Islet precursor cell (in vitro differentiated cells): ENCODE results near the gene MSL1.

Experiments used
- DNase-seq: peaks from one replicate; pipeline ENCODE4 v3.0.0-alpha.2; 2018

Gene MSL1, protein sequence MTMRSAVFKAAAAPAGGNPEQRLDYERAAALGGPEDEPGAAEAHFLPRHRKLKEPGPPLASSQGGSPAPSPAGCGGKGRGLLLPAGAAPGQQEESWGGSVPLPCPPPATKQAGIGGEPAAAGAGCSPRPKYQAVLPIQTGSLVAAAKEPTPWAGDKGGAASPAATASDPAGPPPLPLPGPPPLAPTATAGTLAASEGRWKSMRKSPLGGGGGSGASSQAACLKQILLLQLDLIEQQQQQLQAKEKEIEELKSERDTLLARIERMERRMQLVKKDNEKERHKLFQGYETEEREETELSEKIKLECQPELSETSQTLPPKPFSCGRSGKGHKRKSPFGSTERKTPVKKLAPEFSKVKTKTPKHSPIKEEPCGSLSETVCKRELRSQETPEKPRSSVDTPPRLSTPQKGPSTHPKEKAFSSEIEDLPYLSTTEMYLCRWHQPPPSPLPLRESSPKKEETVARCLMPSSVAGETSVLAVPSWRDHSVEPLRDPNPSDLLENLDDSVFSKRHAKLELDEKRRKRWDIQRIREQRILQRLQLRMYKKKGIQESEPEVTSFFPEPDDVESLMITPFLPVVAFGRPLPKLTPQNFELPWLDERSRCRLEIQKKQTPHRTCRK

DNA sequence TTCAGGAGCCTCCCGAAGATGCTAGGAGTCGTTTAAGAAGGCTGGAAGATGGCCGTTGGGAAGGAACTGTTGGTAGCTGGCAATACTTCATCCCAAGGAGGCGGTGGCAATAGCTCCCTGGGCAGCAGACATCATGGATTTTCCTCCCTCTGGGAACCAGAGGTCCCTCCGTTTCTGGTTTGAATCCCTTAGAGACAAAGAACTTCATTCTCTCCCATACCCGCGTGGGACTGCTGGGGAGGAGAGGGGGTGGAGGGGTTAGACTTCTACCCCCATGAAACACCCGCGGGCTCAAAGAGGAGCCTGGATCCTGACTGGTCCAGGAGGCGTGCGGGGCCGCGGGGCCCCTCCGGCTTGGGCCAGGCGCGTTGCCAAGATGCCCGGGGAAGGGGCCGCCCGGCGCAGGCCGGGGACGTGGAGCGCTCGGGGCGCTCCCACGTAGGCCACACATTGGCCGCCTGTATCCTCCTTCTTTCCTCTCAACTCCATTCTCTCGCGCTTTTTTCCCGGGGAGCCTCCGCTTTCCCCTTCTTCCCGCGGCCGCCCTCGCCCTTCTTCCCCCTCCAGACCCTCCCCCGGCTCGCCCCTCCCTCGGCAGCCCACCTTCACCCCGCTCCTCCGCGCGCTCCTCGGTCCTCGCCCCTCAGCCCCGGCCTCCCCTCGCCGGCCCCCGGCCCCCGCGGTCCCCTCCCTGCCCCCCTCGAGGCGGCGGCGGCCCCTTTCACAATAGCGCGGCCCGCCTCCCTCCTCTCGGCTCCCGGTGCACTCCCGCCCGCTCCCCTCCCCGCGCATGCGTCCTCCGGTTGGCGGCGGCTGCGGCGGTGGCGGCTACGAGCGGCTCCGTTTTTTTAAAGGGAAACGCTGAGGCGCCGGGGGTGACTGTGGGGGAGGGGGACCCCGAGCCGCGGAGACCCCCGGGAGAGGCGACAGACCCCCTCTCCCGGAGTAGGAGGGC is at the start of gene MSL1:
TSS of gene MSL1 (plus strand) at position 791 of the 955 bp plus-strand sequence. CDS start 642 bp downstream, outside the sequence.
- DNase-seq, result peak; percentile 91

DNA sequence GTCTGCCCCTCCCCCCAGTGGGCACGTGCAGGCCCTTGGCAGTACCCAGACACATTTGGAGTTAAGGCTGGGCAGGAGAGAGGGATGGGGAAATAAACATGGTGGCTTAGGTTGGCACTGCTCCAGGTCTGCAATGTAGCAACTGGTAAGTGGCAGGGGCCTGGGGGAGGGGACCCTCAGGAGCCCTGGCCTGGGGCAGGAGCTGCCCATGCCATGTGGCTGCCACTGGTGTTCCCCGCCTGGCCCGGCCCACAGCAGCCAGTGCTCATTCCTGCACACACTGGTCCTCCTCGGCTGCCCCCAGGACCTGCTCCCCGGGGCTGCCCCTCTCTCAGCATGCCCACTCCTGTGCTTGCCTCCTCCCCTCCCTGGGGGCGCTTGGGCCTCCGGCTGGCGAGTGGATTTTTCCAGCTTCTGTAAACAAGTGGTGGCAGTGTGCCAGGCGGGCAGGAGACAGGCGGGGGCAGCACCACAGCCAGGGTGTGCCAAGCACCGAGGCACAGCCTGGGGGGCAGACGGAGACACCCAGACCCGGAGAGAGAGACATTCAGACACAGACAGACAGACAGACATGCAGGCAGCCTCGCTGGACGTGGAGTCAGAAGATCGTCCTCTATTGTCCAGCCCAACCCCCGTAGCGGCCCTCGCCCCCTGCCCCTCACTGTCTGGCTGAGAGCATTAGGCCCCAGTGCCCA is 49.6 kb upstream of the MSL1 start:
- DNase-seq, result no peak

DNA sequence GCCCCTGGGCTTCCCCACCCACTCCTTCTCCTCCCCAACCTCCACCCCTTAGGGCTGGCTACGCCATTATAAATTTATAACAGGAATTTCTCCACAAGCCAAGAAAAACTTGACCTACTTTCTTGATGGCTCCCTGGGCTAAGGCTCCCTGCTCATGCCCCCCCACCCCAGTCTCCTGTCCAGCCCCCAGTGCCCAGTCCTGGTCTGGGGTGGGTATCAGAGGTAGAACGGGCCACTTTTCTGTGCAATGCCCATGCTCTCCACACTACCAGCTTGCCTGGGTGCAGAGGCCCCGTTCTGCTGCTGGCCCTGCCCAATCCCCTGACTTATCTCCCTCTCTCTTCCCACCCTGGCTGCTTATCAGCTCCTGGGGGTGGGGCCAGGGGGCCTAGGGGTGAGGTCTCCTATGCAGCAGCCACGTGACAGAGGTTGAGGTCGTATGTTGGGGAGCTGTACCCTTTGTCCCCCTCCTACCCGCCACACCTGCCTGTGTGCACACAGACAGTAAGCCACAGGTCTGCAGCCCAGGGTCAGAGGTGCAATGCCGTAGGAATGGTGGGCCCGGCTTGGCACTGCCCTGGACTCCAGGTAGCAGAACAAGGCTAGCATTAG is 48.9 kb upstream of the MSL1 start:
- DNase-seq, result no peak

DNA sequence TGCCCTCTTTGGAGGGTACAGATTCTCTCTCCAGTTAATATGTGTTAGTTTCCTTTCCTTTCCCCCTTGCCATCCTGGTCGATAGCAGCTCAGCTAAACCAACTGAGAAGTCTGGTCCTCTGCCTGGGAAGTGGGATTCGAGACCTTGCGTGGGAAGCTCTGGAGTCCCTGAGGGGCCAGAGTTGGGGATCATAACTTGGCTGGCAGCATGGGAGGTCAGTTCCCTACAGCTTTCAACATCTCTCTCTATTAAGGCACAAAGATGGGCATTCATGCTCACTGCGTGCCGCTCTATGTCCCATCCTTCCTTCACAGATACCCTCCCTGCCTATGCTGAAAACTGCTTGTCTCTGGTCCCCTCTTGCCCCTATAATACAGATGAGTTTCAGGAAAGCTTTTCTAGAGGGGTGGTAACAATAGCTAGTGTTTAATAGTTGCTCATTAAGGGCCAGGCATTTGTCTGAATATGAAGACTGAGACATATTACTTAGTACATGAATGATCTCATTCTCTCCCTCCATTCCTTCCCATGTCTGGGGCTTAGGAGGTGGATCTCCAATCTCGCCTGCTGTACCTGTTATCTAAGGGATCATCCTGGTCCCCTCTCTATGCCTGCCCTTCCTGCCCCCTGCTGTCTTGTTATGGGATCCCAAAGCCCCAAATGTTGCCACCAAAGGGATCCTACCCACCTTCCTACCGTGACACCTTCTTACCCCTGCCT is 48.2 kb upstream of the MSL1 start:
- DNase-seq, result no peak

DNA sequence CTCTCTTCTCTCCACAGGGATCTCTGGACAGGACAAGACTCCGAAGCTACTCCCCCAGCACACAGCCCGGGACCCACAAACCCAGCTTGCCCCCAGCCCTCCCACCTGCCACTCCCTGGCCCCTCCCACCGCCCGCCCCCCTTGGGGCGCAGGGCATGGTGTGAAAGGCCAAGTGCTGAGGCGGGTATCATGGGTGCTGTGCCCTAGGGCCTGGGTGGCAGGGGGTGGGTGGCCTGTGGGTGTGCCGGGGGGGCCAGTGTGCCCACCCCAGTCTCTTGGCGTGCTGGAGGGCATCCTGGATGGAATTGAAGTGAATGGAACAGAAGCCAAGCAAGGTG is 47.6 kb upstream of the MSL1 start:
- DNase-seq, result no peak

DNA sequence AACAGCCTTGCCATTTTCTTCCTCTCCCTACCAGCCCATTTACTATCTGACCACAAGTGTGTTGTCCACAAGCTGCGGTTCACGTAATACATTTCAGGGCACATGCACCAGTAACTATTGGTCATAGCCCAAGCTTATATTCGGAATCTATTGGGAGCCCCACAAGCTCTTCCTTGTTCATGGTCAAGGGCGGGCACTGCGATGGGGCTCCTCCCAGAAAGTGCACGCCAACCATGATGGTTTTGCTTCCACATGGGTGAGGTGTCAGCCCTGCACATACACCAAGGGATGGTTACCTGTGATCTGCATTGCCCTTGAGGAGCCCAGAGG is 46.9 kb upstream of the MSL1 start:
- no peak for DNase-seq

DNA sequence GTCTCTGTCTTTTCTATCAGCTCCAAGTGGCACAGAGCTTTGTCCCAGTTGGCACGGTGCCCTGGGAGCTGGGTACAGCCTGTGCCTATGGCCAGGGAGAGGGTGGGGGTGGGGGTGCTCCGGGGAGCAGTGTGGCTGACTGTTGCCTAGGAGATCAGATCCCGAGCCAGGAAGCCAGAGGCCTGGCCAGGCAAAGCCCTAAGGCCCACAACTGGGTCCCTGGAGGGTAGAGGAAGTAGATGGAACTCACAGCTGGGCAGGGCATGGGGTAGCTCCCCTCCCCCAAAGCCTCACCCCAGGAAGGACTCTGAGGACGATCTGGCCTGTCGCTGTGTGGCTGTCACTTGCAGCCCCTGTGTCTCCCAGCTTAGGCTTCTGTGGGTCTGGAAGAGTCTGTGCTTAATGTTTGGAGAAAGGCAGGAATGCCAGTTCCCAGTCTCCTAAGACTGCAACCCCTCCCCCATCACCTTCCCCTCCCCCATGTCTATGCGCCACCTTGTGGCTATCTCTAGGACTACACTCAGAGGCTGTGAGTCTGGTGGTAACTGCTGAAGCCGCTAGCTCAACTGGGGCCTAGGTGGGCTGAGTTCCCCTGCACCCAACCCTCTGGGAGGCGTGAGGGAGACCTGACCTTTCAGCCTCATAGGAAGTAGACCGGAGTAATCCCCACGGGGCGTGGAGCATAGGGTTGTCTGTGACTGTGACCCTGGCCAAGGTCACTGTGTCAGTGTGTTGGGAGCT is 46.4 kb upstream of the MSL1 start:
- DNase-seq, result peak; percentile 90

DNA sequence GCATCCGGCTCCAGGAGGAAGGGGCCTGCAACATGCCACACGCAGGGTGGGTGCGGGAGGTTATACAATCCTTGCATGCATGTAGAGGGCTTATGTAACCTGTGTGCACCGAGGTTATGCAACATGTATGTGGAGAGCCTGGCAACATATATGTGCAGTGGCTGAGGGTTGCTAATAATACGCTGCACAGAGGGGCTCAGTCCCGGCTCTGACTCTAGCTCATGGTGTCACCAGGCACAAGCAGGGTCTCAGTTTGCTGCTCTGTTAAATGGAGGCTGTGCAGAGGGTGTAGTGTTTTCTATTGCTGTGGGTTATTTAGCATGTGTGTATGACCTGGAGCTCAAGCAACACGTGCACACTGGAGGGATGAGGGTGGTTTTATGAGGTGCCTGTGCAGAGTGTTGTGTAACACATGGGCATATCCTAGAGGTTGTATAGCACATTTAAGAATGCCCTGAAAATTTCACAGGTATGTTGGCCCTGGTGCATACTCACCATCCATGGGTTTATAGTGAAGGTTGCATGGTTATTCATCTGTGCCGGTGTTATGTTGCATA is 45.8 kb upstream of the MSL1 start:
- DNase-seq, result no peak

DNA sequence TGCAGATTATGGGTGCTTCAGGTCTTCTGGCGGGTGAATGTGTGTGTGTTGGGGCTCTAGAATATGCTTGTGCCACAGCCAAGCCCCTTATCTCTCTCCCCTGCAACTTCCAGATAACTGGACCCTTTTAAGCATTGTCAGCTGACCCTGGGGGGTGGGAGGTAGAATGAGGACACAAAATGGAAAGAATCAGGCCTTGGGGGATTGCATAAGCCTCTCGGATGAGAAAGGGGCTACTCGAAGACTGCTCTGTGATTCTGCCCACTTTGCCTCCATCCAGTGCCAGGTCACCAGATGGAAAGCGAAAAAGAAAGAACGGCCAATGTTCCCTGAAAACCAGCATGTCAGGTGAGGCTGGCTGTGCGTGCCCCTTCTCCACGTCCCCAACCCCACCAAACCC is 45.2 kb upstream of the MSL1 start:
- DNase-seq, result no peak

DNA sequence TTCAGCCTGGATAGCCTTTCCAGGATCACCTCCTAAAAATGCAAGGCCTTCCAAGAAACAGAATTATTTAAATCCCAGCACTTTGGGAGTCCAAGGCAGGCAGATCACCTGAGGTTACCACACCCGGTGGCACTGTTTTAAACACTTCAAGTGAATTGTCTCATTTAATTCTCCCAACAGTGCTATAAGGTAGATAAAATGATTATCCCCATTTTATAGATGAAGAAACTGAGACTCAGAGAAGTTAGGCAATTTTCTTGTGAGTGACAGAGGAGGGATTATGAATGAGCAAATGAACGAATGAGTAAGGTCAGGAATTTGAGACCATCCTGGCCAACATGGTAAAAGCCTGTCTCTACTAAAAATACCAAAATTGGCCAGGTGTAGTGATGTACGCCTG is 42.2 kb upstream of the MSL1 start:
- DNase-seq, result no peak

DNA sequence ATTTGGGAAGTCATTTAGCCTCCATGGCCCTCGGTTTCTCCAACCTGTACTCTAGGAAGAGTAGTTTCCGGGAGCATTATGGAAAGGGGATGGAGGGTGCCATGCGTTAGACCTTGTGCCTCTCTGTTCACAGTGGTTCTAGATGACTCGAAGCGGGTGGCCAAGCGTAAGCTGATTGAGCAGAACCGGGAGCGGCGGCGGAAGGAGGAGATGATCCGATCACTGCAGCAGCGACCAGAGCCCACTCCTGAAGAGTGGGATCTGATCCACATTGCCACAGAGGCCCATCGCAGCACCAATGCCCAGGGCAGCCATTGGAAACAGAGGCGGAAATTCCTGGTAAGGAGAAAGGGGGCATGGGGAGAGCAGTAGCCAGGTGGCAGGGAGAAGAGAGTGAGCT is 37.3 kb upstream of the MSL1 start:
- DNase-seq, result no peak

DNA sequence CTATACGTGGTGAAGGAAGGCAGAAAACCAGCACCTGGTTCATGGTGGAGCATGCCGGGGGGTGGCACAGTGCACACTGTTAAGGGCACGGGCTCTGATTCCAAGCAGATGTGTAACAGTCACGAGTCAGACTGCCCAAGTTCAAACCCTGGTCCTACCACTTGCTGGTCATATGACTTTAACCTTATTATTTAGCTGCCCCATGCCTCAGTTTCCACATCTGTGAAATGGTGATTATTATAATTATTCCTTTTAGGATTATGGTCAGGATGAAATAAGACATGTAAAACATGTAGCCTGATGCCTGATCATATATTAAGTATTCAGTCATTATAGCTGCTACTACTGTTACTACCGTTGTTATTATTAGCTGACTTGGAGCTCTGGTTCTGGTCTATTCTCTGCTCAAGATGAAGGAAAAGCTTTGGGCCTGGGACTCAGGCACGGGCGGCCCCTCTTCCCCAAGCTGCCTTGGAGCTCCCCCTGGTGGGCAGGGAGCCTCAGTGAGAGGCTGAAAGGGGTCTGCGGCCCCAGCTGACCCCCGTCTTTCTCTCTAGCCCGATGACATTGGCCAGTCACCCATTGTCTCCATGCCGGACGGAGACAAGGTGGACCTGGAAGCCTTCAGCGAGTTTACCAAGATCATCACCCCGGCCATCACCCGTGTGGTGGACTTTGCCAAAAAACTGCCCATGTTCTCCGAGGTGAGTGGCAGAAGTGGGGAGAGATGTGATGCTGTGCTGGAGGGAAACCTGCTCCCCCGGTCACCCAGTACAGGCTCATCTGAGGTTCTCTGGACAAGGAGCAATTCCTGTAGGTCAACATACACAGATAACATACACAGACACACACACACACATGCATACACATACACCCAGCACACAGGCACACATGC is 35.4 kb upstream of the MSL1 start:
- DNase-seq, result peak; percentile 81

DNA sequence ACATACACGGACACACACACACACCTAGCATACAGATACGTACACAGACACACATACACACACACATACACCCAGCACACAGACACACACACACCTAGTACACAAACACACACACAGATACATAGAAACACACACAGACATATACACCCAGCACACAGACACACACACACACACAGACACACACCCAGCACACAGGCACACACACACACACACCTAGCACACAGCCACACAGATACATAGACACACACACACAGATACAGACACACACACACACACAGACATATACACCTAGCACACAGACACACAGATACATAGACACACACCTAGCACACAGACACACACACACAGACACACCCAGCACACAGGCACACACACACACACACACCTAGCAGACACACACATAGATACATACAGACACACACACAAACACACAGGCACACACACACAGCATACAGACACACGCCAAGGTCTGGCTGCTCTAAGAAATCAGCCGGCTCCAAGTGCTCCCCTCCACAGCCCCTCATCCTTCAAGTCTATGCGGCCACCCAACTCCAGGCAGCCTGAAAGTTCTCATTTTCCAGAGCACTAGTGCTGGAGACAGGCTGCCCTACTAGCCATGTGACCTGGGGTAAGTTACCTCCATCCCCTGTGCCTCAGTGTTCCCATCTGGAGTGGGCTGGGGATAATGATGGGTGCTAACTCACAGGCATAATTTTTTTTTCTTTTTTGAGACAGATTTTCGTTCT is 34.5 kb upstream of the MSL1 start:
- no peak for DNase-seq

DNA sequence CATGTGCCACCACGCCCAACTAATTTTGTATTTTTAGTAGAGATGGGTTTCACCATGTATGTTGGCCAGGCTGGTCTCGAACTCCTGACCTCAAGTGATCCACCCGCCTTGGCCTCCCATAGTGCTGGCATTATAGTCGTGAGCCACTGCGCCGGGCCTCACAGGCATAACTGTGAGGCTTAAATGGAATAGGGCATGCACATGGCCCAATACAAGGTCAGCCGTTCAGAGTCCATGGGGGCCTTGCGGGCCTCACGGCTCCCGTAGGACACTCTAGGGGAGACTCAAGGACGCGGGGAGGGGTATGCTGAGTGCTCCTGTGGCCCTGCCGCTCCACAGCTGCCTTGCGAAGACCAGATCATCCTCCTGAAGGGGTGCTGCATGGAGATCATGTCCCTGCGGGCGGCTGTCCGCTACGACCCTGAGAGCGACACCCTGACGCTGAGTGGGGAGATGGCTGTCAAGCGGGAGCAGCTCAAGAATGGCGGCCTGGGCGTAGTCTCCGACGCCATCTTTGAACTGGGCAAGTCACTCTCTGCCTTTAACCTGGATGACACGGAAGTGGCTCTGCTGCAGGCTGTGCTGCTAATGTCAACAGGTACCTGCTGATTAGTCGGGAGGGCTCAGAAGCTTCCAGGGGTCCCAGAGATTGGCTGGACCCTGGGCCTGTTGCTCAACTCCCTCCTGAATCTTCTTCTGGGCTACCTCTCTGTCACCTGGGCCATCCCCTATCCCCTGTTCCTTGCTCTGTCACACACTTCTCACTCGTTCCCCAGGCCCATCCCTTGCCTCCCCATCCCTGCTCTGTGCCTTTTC is 33.7 kb upstream of the MSL1 start:
- DNase-seq, result peak; percentile 57

DNA sequence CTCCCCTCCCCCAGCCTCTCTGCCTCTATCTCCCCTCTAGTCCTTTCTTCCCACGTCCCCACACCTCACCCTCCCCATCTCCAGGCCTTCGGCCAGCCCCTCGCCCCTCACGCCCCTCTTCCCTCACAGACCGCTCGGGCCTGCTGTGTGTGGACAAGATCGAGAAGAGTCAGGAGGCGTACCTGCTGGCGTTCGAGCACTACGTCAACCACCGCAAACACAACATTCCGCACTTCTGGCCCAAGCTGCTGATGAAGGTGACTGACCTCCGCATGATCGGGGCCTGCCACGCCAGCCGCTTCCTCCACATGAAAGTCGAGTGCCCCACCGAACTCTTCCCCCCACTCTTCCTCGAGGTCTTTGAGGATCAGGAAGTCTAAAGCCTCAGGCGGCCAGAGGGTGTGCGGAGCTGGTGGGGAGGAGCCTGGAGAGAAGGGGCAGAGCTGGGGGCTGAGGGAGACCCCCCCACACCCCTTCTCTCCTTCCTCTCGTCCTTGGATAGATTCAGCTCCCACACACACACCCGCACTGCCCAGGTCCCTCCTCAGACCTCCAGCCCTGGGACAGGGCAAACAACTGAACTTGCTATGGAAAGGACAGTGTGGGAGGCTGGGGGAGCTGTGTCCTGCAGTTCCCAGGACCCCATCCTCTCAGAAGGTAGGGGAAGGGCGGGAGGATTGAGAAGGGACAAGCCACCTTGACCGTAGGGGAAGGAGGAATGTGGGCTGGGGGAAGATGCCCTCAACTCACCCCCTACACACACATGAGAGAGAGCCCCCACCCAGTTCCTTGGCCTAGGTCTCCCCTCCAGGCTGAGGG is 32.5 kb upstream of the MSL1 start:
- DNase-seq, result no peak

DNA sequence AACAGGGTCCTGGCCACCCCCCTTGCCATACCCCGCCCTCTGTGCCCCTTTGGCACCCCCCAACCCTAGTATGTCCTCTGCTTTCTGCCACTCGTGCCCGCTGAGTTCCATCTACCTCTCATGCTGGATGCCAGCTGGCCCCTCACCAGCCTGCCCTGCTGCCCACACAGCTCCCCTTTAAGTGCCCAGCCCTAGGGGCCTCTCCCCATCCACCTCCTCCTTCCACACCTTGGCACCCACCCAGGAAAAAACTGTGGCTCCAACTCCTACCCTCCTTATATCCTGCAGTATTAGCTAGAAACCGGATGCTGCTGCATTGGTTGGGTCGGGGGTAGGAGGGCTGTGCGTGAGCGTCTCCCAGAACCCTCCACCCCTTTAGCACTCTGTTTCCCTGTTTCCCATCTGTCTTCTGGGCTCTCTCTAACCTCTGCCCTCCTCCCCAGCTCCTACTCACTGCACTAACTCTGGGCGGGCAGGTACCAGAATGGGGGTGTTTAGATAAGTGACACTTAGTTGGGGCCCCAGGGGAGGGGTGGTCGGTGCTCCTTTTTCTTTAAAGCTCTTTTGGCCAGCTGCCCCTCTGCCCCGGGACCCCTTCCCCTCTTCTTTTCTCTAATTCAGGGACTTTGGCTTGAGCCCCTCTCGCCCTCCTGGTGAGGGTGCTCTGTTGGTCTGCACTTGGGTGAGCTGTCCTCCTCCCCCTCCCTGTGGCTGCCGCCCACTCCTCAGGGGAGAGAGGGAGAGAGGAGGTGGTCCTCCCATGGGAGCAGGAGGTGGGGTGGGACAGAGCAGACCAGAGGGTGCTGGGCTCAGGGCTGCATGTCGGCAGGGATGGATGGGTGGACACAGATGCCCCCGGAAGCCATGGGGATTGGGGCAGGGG is 31.3 kb upstream of the MSL1 start:
- DNase-seq, result no peak
